ENCODE results near the gene BCAS3.

Gene BCAS3

GRCh38 chr17:61422116-61422799, 744.6 kb downstream of the BCAS3 start:
- no peak overlapping the region for H3K4me3 ChIP-seq (ENCODE audit: control insufficient read depth, low read depth, low read length)
- TF ChIP-seq CTCF (IDR thresholded peaks at IDR 0.05; ENCODE audit: control insufficient read depth, insufficient read depth, low read depth, low read length, missing control alignments) = no peak
- no peak for DNase-seq (ENCODE audit: low read depth)

GRCh38 chr17:61422869-61423268, 745.2 kb downstream of the BCAS3 start:
- TF ChIP-seq CTCF (IDR thresholded peaks at IDR 0.05; ENCODE audit: control insufficient read depth, insufficient read depth, low read depth, low read length, missing control alignments) = no peak
- H3K4me3 ChIP-seq (ENCODE audit: control insufficient read depth, low read depth, low read length) = no peak overlapping the region
- no peak for DNase-seq (ENCODE audit: low read depth)

GRCh38 chr17:61423967-61424649, 746.5 kb downstream of the BCAS3 start:
- no peak for DNase-seq (ENCODE audit: low read depth)
- no peak for TF ChIP-seq CTCF (IDR thresholded peaks at IDR 0.05; ENCODE audit: control insufficient read depth, insufficient read depth, low read depth, low read length, missing control alignments)
- no peak overlapping the region for H3K4me3 ChIP-seq (ENCODE audit: control insufficient read depth, low read depth, low read length)

DNA sequence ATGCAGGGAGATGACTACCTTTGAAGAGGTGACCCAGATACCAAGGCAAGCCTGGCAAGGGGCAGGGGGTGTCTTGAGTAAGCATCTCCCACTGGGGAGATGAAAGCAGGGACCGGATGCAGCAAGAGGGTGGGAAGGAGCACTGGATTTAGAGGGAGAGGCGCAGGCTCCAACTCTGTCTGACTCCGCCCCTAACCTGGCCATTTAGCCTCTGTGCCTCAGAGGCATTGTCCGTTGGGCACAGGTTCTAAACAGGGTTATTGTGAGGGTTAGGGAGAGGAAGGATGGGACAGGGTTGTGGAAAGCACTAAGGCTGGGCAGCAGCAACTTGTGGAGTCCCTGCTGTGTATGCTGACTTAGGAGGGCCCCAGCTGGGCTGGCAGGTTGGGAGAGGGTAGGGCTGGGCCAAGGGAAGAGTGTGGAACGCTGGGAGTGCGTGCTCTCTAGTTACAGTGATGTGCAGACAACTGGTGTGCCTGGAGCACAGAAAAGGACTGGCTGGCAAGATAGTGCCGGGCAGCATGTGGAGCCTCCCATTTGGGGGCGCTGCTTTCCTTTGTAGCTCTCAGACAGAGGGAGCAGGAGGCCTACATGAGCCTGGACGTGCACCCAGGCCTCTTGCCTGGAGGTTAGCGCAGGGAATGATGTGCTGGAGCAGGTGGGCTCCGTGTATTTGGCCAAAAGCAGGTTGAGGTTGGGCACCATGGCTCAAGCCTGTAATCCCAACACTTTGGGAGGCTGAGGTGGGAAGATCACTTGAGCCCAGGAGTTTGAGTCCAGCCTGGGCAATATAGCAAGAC, 748.2 kb downstream of the BCAS3 start:
- DNase-seq (ENCODE audit: low read depth) = no peak
- no peak overlapping the region for H3K4me3 ChIP-seq (ENCODE audit: control insufficient read depth, low read depth, low read length)
- peak; percentile 24 for TF ChIP-seq CTCF (IDR thresholded peaks at IDR 0.05; ENCODE audit: control insufficient read depth, insufficient read depth, low read depth, low read length, missing control alignments)

DNA sequence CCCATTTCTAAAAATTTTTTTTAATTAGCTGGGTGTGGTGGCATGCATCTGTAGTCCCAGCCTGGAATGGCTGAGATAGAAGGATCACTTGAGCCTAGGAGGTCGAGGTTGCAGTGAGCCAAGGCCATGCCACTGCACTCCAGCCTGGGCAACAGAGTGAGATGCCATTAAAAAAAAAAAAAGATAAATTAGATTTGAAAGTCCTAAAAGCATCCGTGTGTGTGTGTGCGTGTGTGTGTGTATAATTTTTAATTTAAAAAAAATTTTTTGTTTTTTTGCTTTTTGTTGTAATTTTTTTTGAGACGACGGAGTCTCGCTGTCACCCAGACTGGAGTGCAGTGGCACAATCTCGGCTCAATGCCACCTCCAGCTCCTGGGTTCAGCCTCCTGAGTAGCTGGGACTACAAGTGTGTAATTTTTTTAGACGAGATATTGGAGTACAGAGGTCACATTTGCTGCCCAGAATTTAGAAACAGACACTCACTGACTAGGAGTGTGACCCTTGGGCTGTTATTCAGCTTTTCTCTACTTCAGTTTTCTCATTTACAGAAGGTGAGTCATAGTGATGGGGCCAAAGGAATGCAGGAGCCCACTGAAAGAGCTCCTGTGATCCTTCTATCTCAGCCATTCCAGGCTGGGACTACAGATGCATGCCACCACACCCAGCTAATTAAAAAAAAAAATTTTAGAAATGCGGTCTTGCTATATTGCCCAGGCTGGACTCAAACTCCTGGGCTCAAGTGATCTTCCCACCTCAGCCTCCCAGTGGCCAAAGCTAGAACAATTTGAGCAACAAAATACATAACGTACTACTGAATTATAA, 749.0 kb downstream of the BCAS3 start:
- H3K4me3 ChIP-seq (ENCODE audit: control insufficient read depth, low read depth, low read length) = no peak overlapping the region
- DNase-seq (ENCODE audit: low read depth) = no peak
- TF ChIP-seq CTCF (IDR thresholded peaks at IDR 0.05; ENCODE audit: control insufficient read depth, insufficient read depth, low read depth, low read length, missing control alignments) = no peak

GRCh38 chr17:61427567-61427966, 749.9 kb downstream of the BCAS3 start:
- H3K4me3 ChIP-seq (ENCODE audit: control insufficient read depth, low read depth, low read length) = no peak overlapping the region
- no peak for TF ChIP-seq CTCF (IDR thresholded peaks at IDR 0.05; ENCODE audit: control insufficient read depth, insufficient read depth, low read depth, low read length, missing control alignments)
- no peak for DNase-seq (ENCODE audit: low read depth)
